ENCODE results near the gene TAB2. TPM values are rescaled to one million over a fixed set of nuclear protein-coding genes. Genes with fewer than 3 reads are reported as not detected.

Gene TAB2
- total and polyA plus RNA-seq, 2 of the 8 experiments (the other 6 are each of a cell fraction or from before 2014, with no cell fraction given) = 40.4 to 63.0 TPM

DNA sequence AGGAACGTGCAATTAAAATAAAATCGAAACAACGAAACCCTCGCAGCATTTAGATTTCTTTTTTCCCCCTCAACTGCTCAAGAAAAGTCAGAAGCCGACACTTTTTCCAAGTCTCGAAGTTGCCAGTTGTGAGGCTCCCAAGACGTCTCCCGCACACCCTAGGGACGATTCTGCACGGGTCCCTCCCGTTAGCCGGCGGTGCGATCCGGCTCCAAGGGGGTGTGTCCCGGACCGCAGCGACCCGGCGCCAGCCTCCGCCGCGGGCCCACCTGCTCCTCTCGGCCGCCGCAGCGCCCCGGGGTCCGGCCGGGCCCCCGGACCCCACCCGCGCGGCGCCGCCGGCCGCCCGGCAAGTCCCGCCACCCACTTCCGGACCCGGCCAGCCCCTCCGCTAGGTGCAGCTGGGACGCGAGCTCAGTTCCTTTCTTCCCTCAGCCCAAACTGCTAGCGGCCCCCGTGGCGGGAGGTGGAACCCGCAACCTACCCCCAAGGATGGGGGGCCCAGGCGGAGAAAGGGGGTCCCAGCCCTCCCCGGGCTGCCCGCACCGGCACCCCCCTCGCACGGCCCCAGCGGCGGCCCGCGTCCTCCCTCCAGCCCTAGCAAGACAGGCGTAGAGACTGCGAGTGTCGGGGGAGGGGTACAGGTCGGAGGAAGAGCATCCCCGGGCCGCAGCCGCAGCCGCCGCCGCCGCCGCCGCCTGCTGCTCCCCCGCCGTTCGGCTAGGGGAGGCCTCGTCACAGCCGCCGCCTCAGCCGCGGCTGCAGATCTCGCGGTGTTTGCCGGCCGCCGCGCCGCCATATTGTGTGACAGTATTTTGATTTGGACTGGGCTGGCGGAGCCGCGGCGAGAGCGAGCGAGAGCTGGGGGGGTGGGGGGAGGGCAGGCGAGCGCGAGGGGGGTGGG lies 520 bp upstream of the TAB2 start (continued):
- no peak for TF ChIP-seq JUND (IDR thresholded peaks at IDR 0.05; ENCODE audit: low read length)
- peak; percentile 58 for TF ChIP-seq TAF1 (IDR thresholded peaks at IDR 0.05; ENCODE audit: low read depth, low read length)
- TF ChIP-seq CBX8 (IDR thresholded peaks at IDR 0.05; ENCODE audit: borderline replicate concordance, low read depth, low read length) = no peak
- TF ChIP-seq, protein P1, sequence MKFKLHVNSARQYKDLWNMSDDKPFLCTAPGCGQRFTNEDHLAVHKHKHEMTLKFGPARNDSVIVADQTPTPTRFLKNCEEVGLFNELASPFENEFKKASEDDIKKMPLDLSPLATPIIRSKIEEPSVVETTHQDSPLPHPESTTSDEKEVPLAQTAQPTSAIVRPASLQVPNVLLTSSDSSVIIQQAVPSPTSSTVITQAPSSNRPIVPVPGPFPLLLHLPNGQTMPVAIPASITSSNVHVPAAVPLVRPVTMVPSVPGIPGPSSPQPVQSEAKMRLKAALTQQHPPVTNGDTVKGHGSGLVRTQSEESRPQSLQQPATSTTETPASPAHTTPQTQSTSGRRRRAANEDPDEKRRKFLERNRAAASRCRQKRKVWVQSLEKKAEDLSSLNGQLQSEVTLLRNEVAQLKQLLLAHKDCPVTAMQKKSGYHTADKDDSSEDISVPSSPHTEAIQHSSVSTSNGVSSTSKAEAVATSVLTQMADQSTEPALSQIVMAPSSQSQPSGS (IDR thresholded peaks at IDR 0.05; ENCODE audit: low read length) = no peak
- TF ChIP-seq SUZ12 (IDR thresholded peaks at IDR 0.05; ENCODE audit: low read length) = no peak
- TF ChIP-seq, protein P2, sequence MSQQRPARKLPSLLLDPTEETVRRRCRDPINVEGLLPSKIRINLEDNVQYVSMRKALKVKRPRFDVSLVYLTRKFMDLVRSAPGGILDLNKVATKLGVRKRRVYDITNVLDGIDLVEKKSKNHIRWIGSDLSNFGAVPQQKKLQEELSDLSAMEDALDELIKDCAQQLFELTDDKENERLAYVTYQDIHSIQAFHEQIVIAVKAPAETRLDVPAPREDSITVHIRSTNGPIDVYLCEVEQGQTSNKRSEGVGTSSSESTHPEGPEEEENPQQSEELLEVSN (IDR thresholded peaks at IDR 0.05) = no peak
